H1 (cell line): ENCODE data around the gene DEGS1. TPM values are rescaled to one million over a fixed set of nuclear protein-coding genes. Genes with fewer than 3 reads are reported as not detected.

ENCODE experiments used
- ASH2L ChIP-seq: fragments of 200-600, 300-600 bp; sonication (generic); IDR thresholded peaks from one replicate; pipeline ENCODE4 v1.7.1; 2017; ENCODE audit warnings: low read length
- CREB1 ChIP-seq: IDR thresholded peaks from 2 replicates; pipeline ENCODE4 v1.6.1; 2012; ENCODE audit warnings: inconsistent platforms
- GTF2F1 ChIP-seq: IDR thresholded peaks from 2 replicates; pipeline ENCODE4 v1.6.1; 2012; ENCODE audit warnings: low read depth, low read length, improper control_type of control experiment, borderline replicate concordance
- JUND ChIP-seq: IDR thresholded peaks from 2 replicates; pipeline ENCODE4 v1.6.1; 2011; ENCODE audit warnings: mild to moderate bottlenecking, improper control_type of control experiment, low read length
- KDM5A ChIP-seq: fragments of 200-600 bp; IDR thresholded peaks from 2 replicates; pipeline ENCODE4 v1.7.1; 2012; ENCODE audit warnings: mild to moderate bottlenecking, low read length, inconsistent platforms, mixed read lengths
- POLR2AphosphoS5 ChIP-seq: IDR thresholded peaks from 2 replicates; pipeline ENCODE4 v1.6.1; 2011; ENCODE audit warnings: low read depth, low read length
- RNF2 ChIP-seq: fragments of 200-900, 300-1000 bp; sonication (generic); IDR thresholded peaks from 2 replicates; pipeline ENCODE4 v1.7.1; 2016; ENCODE audit warnings: borderline replicate concordance, low read depth, mild to moderate bottlenecking, antibody characterized with exemption, low read length; ENCODE audit not compliant: poor library complexity, severe bottlenecking; ENCODE audit errors: missing control alignments
- RXRA ChIP-seq: IDR thresholded peaks from 2 replicates; pipeline ENCODE4 v1.6.1; 2011; ENCODE audit warnings: low read depth, mild to moderate bottlenecking, low read length, moderate library complexity; ENCODE audit not compliant: insufficient read depth
- SIRT6 ChIP-seq: IDR thresholded peaks from one replicate; pipeline ENCODE4 v1.7.1; 2012; ENCODE audit warnings: low read length, inconsistent platforms
- SRF ChIP-seq: IDR thresholded peaks from 2 replicates; pipeline ENCODE4 v1.6.1; 2011; ENCODE audit warnings: mild to moderate bottlenecking, low read depth, low read length, moderate library complexity
- TCF12 ChIP-seq: IDR thresholded peaks from 2 replicates; pipeline ENCODE4 v1.6.1; 2011; ENCODE audit warnings: low read depth, mild to moderate bottlenecking, low read length
- ZNF274 ChIP-seq: IDR thresholded peaks from 2 replicates; pipeline ENCODE4 v1.7.0; 2012; ENCODE audit warnings: low read length, borderline replicate concordance; ENCODE audit errors: extremely low read depth
- polyA plus RNA-seq, 7 experiments: library from polyadenylated mRNA; depleted of rRNA in 3 of 7; stranded (reverse) in 5 of 7; unstranded in 2 of 7; fragments of >200 nt in 5 of 7; fragments of 200-250 nt in 2 of 7; gene quantifications; 1 replicate in 5 of 7; 2 replicates in 1 of 7; 4 replicates in 1 of 7; pipeline versions ENCODE4 v1.2.1 to v1.2.3, GENCODE V29; 2011 to 2013; ENCODE audit warnings: missing spikeins in 2 of 7, mixed read lengths in 2 of 7
- total RNA-seq: library from RNA; stranded (reverse); fragmentation: NEBNext Ultra II Directional; extraction: Animal tissue kit (Norgen Biotek cat#: 25700); gene quantifications from 2 replicates; pipeline ENCODE4 v1.2.1, GENCODE V29; 2021

DEGS1 gene
- total and polyA plus RNA-seq, 2 of the 8 experiments (the other 6 are each of a cell fraction or from before 2014, with no cell fraction given), result 46.1 to 114 TPM

DNA sequence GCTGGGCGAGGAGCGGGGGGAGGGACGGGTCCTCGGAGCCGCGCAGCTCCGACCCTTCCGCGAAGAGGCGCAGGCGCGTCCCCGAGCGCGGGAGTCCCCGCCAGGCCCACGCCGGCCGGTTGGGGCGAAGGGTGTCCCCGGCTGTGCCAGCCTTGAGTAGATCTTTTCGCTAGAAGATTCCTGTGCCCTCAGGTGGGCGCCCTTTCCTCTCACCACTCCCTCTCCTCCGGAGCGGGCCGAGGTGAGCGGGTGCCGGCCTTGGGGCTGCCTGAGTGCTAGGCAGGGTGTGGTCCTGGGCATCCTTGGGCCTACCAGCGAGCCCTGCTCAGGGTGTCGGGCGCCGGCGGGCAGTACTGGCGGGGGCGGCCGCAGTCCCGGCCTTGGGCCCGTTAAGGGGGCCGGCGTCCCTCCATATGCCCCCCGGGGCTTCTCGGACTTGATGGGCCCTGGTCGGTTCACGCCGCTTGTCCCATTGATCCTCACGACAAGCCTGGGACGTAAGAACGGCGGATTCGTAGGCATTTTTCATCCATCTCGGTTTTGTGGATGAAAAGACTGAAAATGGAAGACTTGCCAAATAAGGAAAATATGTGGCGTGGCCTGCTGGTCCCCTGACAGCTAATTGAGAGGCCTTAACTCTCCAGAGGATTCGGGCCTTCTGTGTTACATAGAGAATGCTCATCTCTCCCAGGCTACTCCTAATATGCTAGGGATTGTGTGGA lies 712 bp downstream of the DEGS1 start (continued):
- no peak for TF ChIP-seq TCF12
- TF ChIP-seq RNF2, result no peak
- peak; percentile 11; the same call in 1 of the 2 replicates for TF ChIP-seq POLR2AphosphoS5
- no peak for TF ChIP-seq SIRT6
- peak; percentile 41 for TF ChIP-seq ASH2L
- TF ChIP-seq JUND, result no peak
- TF ChIP-seq KDM5A, result no peak
- TF ChIP-seq CREB1, result no peak
- peak; percentile 61 for TF ChIP-seq SRF
- no peak for TF ChIP-seq RXRA
- TF ChIP-seq ZNF274, result no peak
- TF ChIP-seq GTF2F1, result no peak
